Measurements from ENCODE around the gene SIRPB2. TPM values are rescaled to one million over a fixed set of nuclear protein-coding genes. Genes with fewer than 3 reads are reported as not detected.

SIRPB2 gene
- total RNA-seq, 1 donor from 2014 or later, result 4.0 TPM

DNA sequence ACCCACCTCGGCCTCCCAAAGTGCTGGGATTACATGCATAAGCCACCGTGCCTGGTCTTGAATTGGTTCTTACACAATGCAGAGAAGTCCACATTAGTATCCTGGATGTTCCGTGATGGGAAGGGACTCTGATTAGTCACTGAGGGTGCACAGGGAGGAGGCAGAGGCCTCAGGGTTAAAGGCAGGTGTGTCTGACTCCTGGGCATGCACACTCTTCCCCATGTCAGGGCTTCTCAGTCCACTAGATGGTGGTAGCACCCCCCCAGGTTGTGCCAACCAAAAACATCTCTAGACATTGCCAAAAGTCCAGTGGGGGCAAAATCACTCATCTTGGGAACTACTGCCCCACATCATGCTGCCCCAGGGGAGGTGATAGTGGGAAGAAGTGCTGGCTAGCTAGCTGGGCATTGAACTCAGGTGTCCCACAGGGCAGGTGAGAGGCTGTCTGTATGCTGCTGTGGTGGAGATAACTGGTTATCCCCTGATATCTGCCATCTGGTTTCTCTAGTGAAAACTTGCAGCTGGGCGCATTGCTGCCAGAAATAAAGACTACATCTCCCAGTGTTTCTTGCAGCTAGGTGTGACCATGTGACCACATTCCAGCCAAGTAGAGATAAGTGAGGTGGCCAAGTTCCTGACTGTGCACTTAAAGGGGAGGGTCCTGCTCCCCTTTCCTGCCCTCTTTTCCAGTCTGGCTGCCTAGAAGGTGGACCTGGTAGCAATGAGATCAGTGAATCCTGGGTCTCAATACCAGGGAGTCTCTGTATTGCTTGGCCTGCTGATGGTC is 16.2 kb downstream of the SIRPB2 start:
- DNase-seq (ENCODE audit: missing footprints), result no peak
- intact Hi-C loops (cut with DNase I), result no loop called here
- ATAC-seq, result no peak

- no peak for ATAC-seq
- no peak for DNase-seq (ENCODE audit: missing footprints)
- intact Hi-C loops (cut with DNase I), result no loop called here
These were observed 16.9 kb downstream of the SIRPB2 start for GRCh38 chr20:1474325-1474724.

- DNase-seq (ENCODE audit: missing footprints), result no peak
- no peak for ATAC-seq
- intact Hi-C loops (cut with DNase I), result no loop called here
These were observed 17.7 kb downstream of the SIRPB2 start for GRCh38 chr20:1473246-1474220.

- DNase-seq (ENCODE audit: missing footprints) (no peak), ATAC-seq (no peak)
- intact Hi-C loops (cut with DNase I), result no loop called here
These were observed 18.5 kb downstream of the SIRPB2 start for GRCh38 chr20:1472556-1473245.

DNA sequence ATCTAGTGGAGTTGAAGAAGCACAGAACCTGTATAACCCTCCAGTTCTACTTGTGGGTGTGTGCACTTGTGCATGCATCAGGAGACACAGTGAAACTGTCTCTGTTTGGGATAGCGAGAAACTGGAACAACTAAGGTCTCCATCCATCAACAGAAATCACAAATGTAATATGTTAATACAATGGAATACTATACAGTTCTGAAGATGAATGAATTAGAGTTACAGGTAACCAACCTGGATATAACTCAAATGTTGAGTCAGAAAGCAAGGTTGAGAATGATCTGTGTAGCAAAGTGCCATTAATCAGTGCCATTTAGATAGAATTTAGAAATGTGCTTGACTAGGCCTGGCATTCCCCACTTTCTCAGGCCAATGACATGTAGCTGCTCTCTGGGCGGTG is 20.0 kb downstream of the SIRPB2 start:
- DNase-seq (ENCODE audit: missing footprints) (no peak), ATAC-seq (no peak)
- intact Hi-C loops (cut with DNase I), result no loop called here

DNA sequence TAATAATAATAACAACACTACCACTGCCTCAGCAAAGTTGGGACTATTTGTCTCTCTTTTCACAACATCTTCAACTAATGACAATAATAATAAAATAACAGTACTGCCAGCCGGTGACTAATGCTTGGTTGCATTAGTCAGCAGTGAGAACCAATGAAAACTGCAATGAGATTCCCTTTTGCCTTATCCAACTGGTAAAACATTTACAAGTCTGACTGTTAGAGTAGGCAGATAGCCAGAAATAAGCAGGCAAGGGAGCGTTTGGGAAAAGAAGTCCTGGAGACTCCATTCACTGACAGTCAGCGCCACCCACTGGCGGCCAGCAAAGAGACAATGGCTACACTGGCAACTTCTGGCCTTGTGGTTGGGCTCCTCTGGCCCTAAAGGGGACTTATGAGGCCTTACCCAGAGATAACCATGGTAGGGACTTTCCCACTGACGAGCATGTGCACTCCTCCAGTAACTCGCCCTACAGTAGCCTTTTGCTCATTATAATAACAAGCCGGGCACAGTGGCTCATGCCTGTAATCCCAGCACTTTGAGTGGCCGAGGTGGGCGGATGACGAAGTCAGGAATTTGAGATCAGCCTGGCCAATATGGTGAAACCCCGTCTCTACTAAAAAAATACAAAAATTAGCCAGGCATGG is 21.2 kb downstream of the SIRPB2 start:
- intact Hi-C loops (cut with DNase I), result loop anchor here (5.0 kb wide), 1 partner anchor 143 kb away; the partner anchor contains the start of gene SDCBP2

DNA sequence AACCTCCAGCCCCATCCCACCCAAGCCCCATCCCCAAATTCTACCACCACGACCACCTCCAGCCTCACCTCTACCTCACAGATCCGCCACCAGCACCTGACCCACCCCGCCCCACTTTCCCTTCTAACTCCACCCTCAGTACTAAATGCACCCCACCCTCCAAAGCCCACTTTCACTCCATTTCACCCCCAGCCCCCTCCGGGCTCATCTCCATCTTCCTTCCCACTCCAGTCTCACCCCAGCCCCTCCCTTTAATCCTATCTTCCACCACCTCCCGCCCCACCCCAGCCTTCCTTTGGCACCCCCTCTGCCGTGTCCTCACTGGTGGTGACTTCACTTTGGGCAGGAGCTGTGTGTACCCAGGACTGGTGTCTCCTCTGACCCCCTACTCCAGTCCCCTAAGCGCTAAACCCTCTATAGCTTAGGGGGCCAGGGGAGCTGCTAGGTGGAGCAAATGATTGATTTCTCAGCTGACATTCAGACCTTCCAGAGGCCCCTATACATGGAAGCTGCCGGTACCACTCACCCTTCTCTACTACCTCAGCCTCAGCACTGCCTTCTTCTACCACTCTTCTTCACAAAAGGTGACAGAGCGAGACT is 21.8 kb downstream of the SIRPB2 start:
- no peak for DNase-seq (ENCODE audit: missing footprints)
- no peak for ATAC-seq
- intact Hi-C loops (cut with DNase I), result loop anchor here (5.0 kb wide), 1 partner anchor 142 kb away; the partner anchor contains the start of gene SDCBP2

More for the DNA sequence above, 21.2 kb downstream of the SIRPB2 start:
- DNase-seq (ENCODE audit: missing footprints) (peak; percentile 83), ATAC-seq (peak; percentile 14)

DNA sequence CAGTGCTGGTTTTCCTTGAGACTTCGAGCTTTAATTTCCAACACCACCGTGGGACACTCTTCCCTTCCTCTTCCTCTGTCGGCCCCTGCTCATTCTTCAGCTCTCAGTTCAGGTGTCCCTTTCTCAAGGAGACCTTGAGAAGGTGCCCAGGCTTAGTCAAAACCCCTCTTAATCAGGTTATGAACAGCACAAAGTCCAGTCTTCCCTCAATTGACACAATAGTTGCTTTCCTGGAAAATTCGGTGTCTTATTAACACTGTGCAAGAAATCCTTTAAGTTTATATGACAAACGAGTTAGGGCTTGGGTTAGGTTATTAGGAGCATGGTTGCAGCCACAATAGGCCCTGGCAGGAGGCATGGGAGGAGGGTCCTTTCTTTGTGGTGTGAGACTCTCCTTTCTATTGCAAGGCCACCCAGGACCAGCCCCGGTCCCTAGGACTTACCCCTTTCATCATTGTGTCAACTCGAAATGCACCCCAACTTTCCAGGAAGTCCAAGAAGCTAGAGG is 23.0 kb downstream of the SIRPB2 start:
- ATAC-seq (no peak), DNase-seq (ENCODE audit: missing footprints) (no peak)
- intact Hi-C loops (cut with DNase I), result loop anchor here (5.0 kb wide), 1 partner anchor 141 kb away; the partner anchor contains the start of gene SDCBP2

DNA sequence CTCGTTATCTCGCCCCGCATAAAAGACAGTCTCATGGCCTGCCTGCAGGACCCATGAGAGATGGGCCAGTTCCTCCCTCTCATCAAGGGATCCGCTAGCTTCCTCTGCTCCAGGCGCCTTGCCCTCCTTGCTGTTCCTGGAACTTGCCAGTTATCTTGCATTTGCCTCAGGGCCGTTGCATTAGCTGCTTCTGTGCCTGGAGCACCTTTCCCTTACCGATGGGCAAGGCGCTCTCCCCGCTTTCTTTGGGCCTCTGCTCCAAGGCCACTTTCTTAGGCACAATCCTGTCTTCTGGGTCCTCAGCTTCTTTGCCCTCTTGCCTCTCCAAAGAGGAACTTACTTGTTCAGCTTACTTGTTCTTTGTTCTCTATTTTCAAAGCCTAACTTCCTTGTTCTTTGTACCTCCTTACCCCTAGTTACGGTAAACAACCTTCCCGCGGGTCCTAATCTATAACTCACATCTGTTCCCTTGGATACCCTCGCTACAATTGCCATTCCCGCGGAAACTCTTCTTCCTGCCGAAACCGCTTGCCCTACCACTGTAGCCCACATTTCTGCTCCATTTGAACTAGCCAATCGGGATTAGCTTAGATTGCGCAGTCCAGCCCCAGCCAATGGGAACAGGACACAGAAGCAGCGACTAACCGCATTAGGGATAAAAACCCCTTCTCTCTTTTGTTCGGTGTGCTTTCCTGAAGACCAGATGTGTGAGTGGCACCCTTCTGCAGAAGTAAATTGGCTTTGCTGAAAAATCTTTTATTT is 23.7 kb downstream of the SIRPB2 start:
- intact Hi-C loops (cut with DNase I), result loop anchor here (2.0 to 5.0 kb wide), 2 partner anchors 140 to 349 kb away; partner anchors contain the start of genes PSMF1 and SDCBP2
- DNase-seq (ENCODE audit: missing footprints) (no peak), ATAC-seq (peak; percentile 7)

DNA sequence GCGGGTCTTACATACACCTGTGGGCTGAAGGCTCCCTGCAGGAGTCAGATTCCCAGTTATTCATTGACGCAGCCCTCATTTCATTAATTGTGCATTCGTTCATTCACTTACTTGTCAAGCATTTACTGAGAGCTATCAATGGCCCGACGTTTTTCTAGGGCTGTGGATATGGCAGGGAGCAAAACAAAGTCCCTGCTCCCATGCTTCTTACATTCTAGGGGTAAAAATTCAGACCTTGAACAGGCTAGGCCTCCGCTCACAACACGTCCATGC is 24.2 kb downstream of the SIRPB2 start:
- no peak for DNase-seq (ENCODE audit: missing footprints)
- no peak for ATAC-seq
- intact Hi-C loops (cut with DNase I), result loop anchor here (2.0 to 5.0 kb wide), 2 partner anchors 140 to 348 kb away; partner anchors contain the start of genes PSMF1 and SDCBP2

- intact Hi-C loops (cut with DNase I), result loop anchor here (2.0 to 5.0 kb wide), 2 partner anchors 139 to 348 kb away; partner anchors contain the start of genes PSMF1 and SDCBP2
- DNase-seq (ENCODE audit: missing footprints) (peak; percentile 97), ATAC-seq (peak; percentile 98)
These were observed 24.8 kb downstream of the SIRPB2 start, which contains the start of gene NSFL1C for GRCh38 chr20:1466211-1467081. Gene NSFL1C, minus strand, starts transcription at chr20:1466849. Its CDS starts 25 bp downstream, at chr20:1466824.

GRCh38 chr20:1465470-1466210 is 25.6 kb downstream of the SIRPB2 start:
- ATAC-seq, result no peak
- DNase-seq (ENCODE audit: missing footprints), result no peak
- intact Hi-C loops (cut with DNase I), result loop anchor here (2.0 to 5.0 kb wide), 2 partner anchors 138 to 347 kb away; partner anchors contain the start of genes PSMF1 and SDCBP2

- DNase-seq (ENCODE audit: missing footprints) (no peak), ATAC-seq (no peak)
- intact Hi-C loops (cut with DNase I), result no loop called here
These were observed 27.1 kb downstream of the SIRPB2 start for GRCh38 chr20:1463971-1464570.

DNA sequence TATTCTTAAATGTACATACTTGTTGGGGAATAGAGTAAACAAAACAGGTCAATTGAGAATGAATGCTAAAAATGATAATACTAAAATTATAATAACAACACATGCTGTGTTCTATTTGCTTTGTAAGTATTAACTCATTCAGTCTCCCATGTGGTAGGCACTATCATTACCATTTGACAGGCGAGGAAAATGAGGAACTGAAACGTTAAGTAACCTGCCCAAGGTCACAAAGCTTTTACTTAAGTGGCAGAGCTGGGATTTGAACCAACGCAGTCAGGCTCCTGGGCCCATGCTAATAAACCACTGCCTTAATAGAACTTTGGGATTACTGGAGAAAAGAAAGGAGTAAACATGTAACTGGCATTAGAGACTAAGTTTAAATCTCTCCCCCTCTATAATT is 28.4 kb downstream of the SIRPB2 start:
- intact Hi-C loops (cut with DNase I), result no loop called here
- no peak for DNase-seq (ENCODE audit: missing footprints)
- no peak for ATAC-seq

DNA sequence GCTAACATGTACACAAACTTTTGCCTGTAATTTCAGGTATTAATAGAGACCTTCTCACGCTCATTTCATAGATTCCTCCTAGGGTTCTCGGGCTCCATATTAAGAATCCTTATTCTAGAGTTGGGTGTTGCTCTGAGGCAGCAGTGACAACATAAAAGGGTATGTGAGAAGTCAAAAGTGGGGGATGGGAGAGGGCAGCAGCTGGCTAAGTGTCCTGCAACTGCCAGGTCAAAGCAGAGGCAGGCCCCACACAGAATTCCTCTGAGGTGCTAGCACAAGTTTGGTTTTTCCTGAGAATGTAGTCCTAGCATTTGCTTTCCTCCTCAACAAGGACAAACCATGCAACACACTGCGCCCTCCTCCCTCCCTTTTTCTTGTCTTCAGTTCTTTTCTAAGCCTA is 29.2 kb downstream of the SIRPB2 start:
- ATAC-seq, result no peak
- no peak for DNase-seq (ENCODE audit: missing footprints)
- intact Hi-C loops (cut with DNase I), result no loop called here
